HepG2 (cell line): Measurements from ENCODE around the gene CRMP1. TPM values are rescaled to one million over a fixed set of nuclear protein-coding genes. Genes with fewer than 3 reads are reported as not detected.

Source experiments
- ATAC-seq: fragments of 200-7000 bp; cut with Tn5 transposase; 3 replicates; pipeline ENCODE4 v1.9.1; 2020; ENCODE audit warnings: mild to moderate bottlenecking, moderate library complexity
- BruUV-seq: library from RNA; stranded (reverse); fragments of 400-500 nt; replicated peaks from 2 replicates; lab custom pipeline; 2021; lab: Mats Ljungman, UMichigan
- CTCF ChIA-PET: fragments of 300-600 bp; formaldehyde crosslinking; extraction: SDS; loops from one replicate; lab custom pipeline; 2021; ENCODE audit warnings: low total read pairs, inconsistent platforms, low intra/inter-chr PET ratio; lab: Yijun Ruan, JAX
- POLR2A ChIA-PET: fragments of 350-600 bp; sonication (Branson Sonifier 250); formaldehyde crosslinking; loops from one replicate; lab custom pipeline; 2020; ENCODE audit warnings: antibody characterized with exemption, inconsistent platforms; lab: Yijun Ruan, JAX
- DNase-seq: peaks from one replicate; pipeline ENCODE4 v3.0.0-alpha.2; 2015; ENCODE audit warnings: low spot score
- FAIRE-seq: peaks from 3 replicates; lab custom pipeline; 2011; peaks lifted over from hg19 to GRCh38; lab: Jason Lieb, UNC
- H2AFZ ChIP-seq: one replicate; pipeline ENCODE4 v1.6.1; 2011; ENCODE audit warnings: low read length, inconsistent platforms
- H3K27ac ChIP-seq: fragments of 300-600 bp; 3 replicates; pipeline ENCODE4 v1.8.0; 2011; ENCODE audit warnings: mixed run types, mild to moderate bottlenecking, mixed read lengths, low read length, inconsistent platforms; ENCODE audit not compliant: insufficient read depth; ENCODE audit errors: extremely low read length
- H3K27me3 ChIP-seq, 2 experiments: fragments of 200-600 bp in 1 of 2; 2 replicates in 1 of 2; 3 replicates in 1 of 2; pipeline versions ENCODE4 v1.6.0 to v1.8.0; 2011; ENCODE audit warnings: low read length in 2 of 2, mild to moderate bottlenecking in 2 of 2, moderate library complexity in 2 of 2, inconsistent platforms in 1 of 2; ENCODE audit not compliant: insufficient read depth in 2 of 2, control insufficient read depth in 1 of 2
- H3K36me3 ChIP-seq, 2 experiments: fragments of 200-600 bp in 1 of 2; replicated peaks in 1 of 2; 2 replicates in 1 of 2; 3 replicates in 1 of 2; pipeline versions ENCODE4 v1.5.1 to v1.8.0; 2011; ENCODE audit warnings: low read length in 2 of 2, inconsistent platforms in 1 of 2; ENCODE audit not compliant: insufficient read depth in 2 of 2, control insufficient read depth in 1 of 2
- H3K4me1 ChIP-seq: 2 replicates; pipeline ENCODE4 v1.5.1; 2012; ENCODE audit warnings: low read length, inconsistent platforms; ENCODE audit not compliant: insufficient read depth
- H3K4me2 ChIP-seq: 2 replicates; pipeline ENCODE4 v1.6.0; 2011; ENCODE audit warnings: low read depth, low read length, inconsistent platforms
- H3K4me3 ChIP-seq, 3 experiments: fragments of 200-600 bp in 1 of 3; sonication (generic), shearing (Covaris generic) in 1 of 3; replicated peaks in 1 of 3; 2 replicates each; pipeline ENCODE4 v1.5.1; 2011 to 2016; ENCODE audit warnings: low read length in 3 of 3, inconsistent platforms in 2 of 3, low read depth in 2 of 3, mild to moderate bottlenecking in 2 of 3, control low read depth in 1 of 3, mixed read lengths in 1 of 3; ENCODE audit not compliant: insufficient read depth in 1 of 3
- H3K79me2 ChIP-seq: one replicate; pipeline ENCODE4 v1.6.1; 2011; ENCODE audit warnings: low read length, inconsistent platforms; ENCODE audit not compliant: insufficient read depth
- H3K9ac ChIP-seq: 2 replicates; pipeline ENCODE4 v1.6.0; 2011; ENCODE audit warnings: mild to moderate bottlenecking, low read depth, low read length, inconsistent platforms; ENCODE audit not compliant: insufficient read depth
- H3K9me3 ChIP-seq: 2 replicates; pipeline ENCODE4 v1.5.1; 2012; ENCODE audit warnings: mild to moderate bottlenecking, low read length
- H4K20me1 ChIP-seq: 2 replicates; pipeline ENCODE4 v1.6.0; 2011; ENCODE audit warnings: inconsistent platforms, mild to moderate bottlenecking, low read length, moderate library complexity; ENCODE audit not compliant: insufficient read depth
- ZNF629 ChIP-seq: sonication (generic); formaldehyde crosslinking; conservative IDR thresholded peaks from 2 replicates; pipeline ENCODE4 v1.5.0; 2020; ENCODE audit warnings: missing genetic modification reagents
- WGBS: methylation state at CpG from one replicate; pipeline ENCODE4 v1.1.6; 2017; ENCODE audit warnings: low lambda C conversion rate; 5-methylcytosine and 5-hydroxymethylcytosine counted together
- in situ Hi-C: cut with HindIII; loops from 2 replicates; pipeline ENCODE4 v1.10.0; 2017; ENCODE audit warnings: low pct_unique_long_range_greater_than_20kb; ENCODE audit not compliant: extremely low pct_ligation_motif_present
- intact Hi-C: fragments of 100-400 bp; cut with micrococcal nuclease; formaldehyde crosslinking; loops from one replicate; pipeline ENCODE4 v1.10.0; 2022; ENCODE audit not compliant: unreplicated experiment
- polyA plus RNA-seq, 8 experiments: library from polyadenylated mRNA; depleted of rRNA in 3 of 8; stranded (reverse) in 7 of 8; unstranded in 1 of 8; fragments of >200 nt; fragmentation: Illumina TruSeq in 4 of 8; extraction: Trizol in 4 of 8; gene quantifications; 2 replicates each; pipeline versions ENCODE4 v1.2.1 to v1.2.3, GENCODE V29; 2011 to 2016; ENCODE audit warnings: low read depth in 4 of 8, missing spikeins in 1 of 8, mixed read lengths in 1 of 8; ENCODE audit not compliant: insufficient read depth in 1 of 8
- total RNA-seq, 5 experiments: library from RNA; depleted of rRNA; stranded (reverse); fragments of >200 nt; fragmentation: Illumina TruSeq; extraction: Trizol; gene quantifications; 2 replicates each; pipeline ENCODE4 v1.2.3, GENCODE V29; 2016; ENCODE audit warnings: low read depth in 1 of 5
- TF ChIP-seq, protein P1 (sequence below), 2 experiments: IDR thresholded peaks; 2 replicates each; pipeline ENCODE4 v1.6.1; 2011 to 2012; ENCODE audit warnings: low read length in 2 of 2, borderline replicate concordance in 1 of 2, low read depth in 1 of 2, mild to moderate bottlenecking in 1 of 2, moderate library complexity in 1 of 2
- TF ChIP-seq, protein P2 (sequence below): sonication (generic); formaldehyde crosslinking; IDR thresholded peaks from 2 replicates; pipeline ENCODE4 v1.4.0; 2020; ENCODE audit warnings: missing genetic modification reagents, low read depth, mild to moderate bottlenecking, borderline replicate concordance

CRMP1 gene
- total and polyA plus RNA-seq, 2 of the 13 experiments (the other 11 are each of a cell fraction or from before 2014, with no cell fraction given): not detected

DNA sequence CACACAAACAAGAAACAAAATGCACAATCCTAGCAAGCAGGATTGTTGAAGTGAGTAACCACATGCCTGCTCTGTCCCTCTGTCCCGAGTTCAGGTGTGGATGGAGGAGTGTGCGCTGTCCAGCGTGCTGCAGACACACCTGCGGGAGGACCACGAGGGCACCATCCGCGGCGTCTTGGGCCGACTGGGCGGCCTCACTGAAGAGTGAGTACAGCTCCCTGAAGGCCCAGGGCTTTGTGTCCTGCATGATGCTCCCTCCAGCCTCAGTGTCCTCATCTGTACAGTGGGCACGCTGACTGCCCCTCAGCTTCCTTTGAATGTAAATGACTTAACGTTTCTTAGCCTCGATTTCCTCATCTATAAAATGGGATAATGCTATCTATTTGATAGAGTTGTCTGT is 99.4 kb downstream of the CRMP1 start:
- FAIRE-seq: no peak
- 92% methylated on average over 11 of the region's 13 CpGs for WGBS
- no TSS peak for BruUV-seq
- H3K79me2 ChIP-seq: no peaks in the 10 kb centered on the region
- peak; percentile 84 for TF ChIP-seq ZNF629
- TF ChIP-seq, protein P1, sequence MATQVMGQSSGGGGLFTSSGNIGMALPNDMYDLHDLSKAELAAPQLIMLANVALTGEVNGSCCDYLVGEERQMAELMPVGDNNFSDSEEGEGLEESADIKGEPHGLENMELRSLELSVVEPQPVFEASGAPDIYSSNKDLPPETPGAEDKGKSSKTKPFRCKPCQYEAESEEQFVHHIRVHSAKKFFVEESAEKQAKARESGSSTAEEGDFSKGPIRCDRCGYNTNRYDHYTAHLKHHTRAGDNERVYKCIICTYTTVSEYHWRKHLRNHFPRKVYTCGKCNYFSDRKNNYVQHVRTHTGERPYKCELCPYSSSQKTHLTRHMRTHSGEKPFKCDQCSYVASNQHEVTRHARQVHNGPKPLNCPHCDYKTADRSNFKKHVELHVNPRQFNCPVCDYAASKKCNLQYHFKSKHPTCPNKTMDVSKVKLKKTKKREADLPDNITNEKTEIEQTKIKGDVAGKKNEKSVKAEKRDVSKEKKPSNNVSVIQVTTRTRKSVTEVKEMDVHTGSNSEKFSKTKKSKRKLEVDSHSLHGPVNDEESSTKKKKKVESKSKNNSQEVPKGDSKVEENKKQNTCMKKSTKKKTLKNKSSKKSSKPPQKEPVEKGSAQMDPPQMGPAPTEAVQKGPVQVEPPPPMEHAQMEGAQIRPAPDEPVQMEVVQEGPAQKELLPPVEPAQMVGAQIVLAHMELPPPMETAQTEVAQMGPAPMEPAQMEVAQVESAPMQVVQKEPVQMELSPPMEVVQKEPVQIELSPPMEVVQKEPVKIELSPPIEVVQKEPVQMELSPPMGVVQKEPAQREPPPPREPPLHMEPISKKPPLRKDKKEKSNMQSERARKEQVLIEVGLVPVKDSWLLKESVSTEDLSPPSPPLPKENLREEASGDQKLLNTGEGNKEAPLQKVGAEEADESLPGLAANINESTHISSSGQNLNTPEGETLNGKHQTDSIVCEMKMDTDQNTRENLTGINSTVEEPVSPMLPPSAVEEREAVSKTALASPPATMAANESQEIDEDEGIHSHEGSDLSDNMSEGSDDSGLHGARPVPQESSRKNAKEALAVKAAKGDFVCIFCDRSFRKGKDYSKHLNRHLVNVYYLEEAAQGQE (IDR thresholded peaks at IDR 0.05; ENCODE audit: borderline replicate concordance in 1 of 2, low read depth in 1 of 2, low read length in 2 of 2): peak in 1 of 2 experiments; percentile 0; a peak in 3 of 4 replicates
- TF ChIP-seq, protein P2, sequence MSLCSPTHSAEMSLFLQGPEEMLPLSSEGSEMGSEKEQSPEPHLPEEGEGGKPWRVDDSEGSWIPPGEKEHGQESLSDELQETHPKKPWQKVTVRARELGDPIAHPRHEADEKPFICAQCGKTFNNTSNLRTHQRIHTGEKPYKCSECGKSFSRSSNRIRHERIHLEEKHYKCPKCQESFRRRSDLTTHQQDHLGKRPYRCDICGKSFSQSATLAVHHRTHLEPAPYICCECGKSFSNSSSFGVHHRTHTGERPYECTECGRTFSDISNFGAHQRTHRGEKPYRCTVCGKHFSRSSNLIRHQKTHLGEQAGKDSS (CRISPR knock-in tag): no peak
- TF ChIP-seq, all 625 proteins: peak for 2
- CTCF ChIA-PET: no interaction called here
- ATAC-seq: no peak
- no peak overlapping the region for H3K4me3 ChIP-seq
- no peak overlapping the region for H3K4me2 ChIP-seq
- peaks cover 2 to 9% of the 10 kb centered on the region in 2 experiments; a peak in 2 of 5 replicates for H3K36me3 ChIP-seq
- no peak overlapping the region for H3K27ac ChIP-seq
- intact Hi-C loops: loop anchor here (5.0 kb wide), 1 partner anchor 741 kb away; the partner anchor contains the start of gene STK32B
- POLR2A ChIA-PET: no interaction called here
- in situ Hi-C loops: no loop called here
- H3K9ac ChIP-seq: no peak overlapping the region
- no peaks in the 10 kb centered on the region for H3K4me1 ChIP-seq
- no peaks in the 10 kb centered on the region; a peak in 1 of 5 replicates for H3K27me3 ChIP-seq
- no peak overlapping the region for H2AFZ ChIP-seq
- H4K20me1 ChIP-seq: no peaks in the 10 kb centered on the region
- H3K9me3 ChIP-seq: no peaks in the 10 kb centered on the region
- no peak for DNase-seq
